H1 (cell line): ENCODE measurements around the gene IL6ST. TPM values are rescaled to one million over a fixed set of nuclear protein-coding genes. Genes with fewer than 3 reads are reported as not detected.

Experiments used
- JUND ChIP-seq: IDR thresholded peaks from 2 replicates; pipeline ENCODE4 v1.6.1; 2011; ENCODE audit warnings: mild to moderate bottlenecking, improper control_type of control experiment, low read length
- KDM5A ChIP-seq: fragments of 200-600 bp; IDR thresholded peaks from 2 replicates; pipeline ENCODE4 v1.7.1; 2012; ENCODE audit warnings: mild to moderate bottlenecking, low read length, inconsistent platforms, mixed read lengths
- MAFK ChIP-seq: IDR thresholded peaks from 2 replicates; pipeline ENCODE4 v1.6.1; 2012; ENCODE audit warnings: low read depth, mild to moderate bottlenecking, improper control_type of control experiment, low read length
- MAX ChIP-seq: IDR thresholded peaks from 2 replicates; pipeline ENCODE4 v1.6.1; 2012; ENCODE audit warnings: inconsistent platforms
- POLR2A ChIP-seq, 2 experiments: IDR thresholded peaks; 1 replicate in 1 of 2; 2 replicates in 1 of 2; pipeline ENCODE4 v1.6.1; 2011; ENCODE audit warnings: low read depth in 2 of 2, low read length in 2 of 2, mild to moderate bottlenecking in 2 of 2; ENCODE audit errors: control extremely low read depth in 1 of 2
- SP4 ChIP-seq: IDR thresholded peaks from 2 replicates; pipeline ENCODE4 v1.6.1; 2012; ENCODE audit warnings: low read length, inconsistent platforms
- TCF12 ChIP-seq: IDR thresholded peaks from 2 replicates; pipeline ENCODE4 v1.6.1; 2011; ENCODE audit warnings: low read depth, mild to moderate bottlenecking, low read length
- ZNF274 ChIP-seq: IDR thresholded peaks from 2 replicates; pipeline ENCODE4 v1.7.0; 2012; ENCODE audit warnings: low read length, borderline replicate concordance; ENCODE audit errors: extremely low read depth
- polyA plus RNA-seq, 7 experiments: library from polyadenylated mRNA; depleted of rRNA in 3 of 7; stranded (reverse) in 5 of 7; unstranded in 2 of 7; fragments of >200 nt in 5 of 7; fragments of 200-250 nt in 2 of 7; gene quantifications; 1 replicate in 5 of 7; 2 replicates in 1 of 7; 4 replicates in 1 of 7; pipeline versions ENCODE4 v1.2.1 to v1.2.3, GENCODE V29; 2011 to 2013; ENCODE audit warnings: missing spikeins in 2 of 7, mixed read lengths in 2 of 7
- total RNA-seq: library from RNA; stranded (reverse); fragmentation: NEBNext Ultra II Directional; extraction: Animal tissue kit (Norgen Biotek cat#: 25700); gene quantifications from 2 replicates; pipeline ENCODE4 v1.2.1, GENCODE V29; 2021

IL6ST gene
- total and polyA plus RNA-seq, 2 of the 8 experiments (the other 6 are each of a cell fraction or from before 2014, with no cell fraction given): 1.4 to 11.1 TPM

DNA sequence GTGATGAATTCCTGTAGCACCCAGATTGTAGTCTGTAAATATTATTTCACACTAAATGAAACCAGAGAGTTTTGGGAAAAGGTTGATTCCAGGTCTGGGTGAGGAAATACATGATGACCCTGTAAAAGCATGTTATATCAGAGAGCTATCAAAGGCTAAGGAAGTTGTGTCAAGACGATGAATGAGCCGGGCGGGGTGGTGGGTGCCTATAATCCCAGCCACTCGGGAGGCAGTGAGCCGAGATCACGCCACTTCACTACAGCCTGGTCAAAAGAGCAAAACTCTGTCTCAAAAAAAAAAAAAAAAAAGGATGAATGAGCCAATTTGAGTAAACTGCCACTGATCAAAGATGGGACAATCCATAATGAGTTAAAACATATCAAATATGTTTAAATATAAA lies 29.2 kb downstream of the IL6ST start (continued):
- TF ChIP-seq POLR2A (IDR thresholded peaks at IDR 0.05; ENCODE audit: control extremely low read depth in 1 of 2, low read depth in 2 of 2, low read length in 2 of 2) (no peak), ZNF274 (no peak), JUND (no peak), SP4 (no peak), MAFK (no peak), MAX (no peak), TCF12 (no peak), KDM5A (no peak)
